ENCODE data around the gene RABGAP1L.

DNA sequence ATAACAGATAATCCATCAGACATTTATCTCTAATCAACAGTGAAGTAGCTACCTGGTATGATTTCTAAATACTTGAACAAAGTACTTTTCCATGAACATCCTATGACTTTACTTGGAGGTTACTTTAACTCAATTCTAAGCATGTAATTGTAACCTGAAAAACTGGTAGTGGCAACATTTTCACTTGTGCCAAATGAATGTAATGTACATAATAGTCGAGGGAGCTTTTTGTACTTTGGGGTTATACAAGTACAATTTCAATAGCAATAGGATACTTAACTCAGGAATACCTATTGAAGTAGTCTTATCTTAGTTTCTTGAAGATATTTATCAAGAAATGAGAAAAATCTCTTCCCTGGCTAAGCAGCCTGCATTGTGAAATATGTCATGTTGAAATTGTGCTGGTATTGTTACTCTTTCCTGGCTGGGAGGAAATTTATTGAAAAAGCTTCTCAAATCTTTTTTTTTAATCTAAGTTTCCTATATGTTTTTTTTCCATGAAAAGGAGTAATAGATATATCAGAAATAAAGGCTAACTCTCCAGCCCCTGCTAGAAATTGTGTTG lies 806.8 kb downstream of the RABGAP1L start:
- TF ChIP-seq POLR2AphosphoS5 (IDR thresholded peaks at IDR 0.05; ENCODE audit: low read depth, low read length) = no peak
- no peak for TF ChIP-seq TAF1 (IDR thresholded peaks at IDR 0.05; ENCODE audit: low read depth, low read length)
